Measurements from ENCODE around the gene KIF7.

- no peak for TF ChIP-seq POLR2A (IDR thresholded peaks at IDR 0.05; ENCODE audit: low read length)
- no peak for TF ChIP-seq GATA1 (IDR thresholded peaks at IDR 0.05; ENCODE audit: low read depth, low read length)
These were observed 24.0 kb downstream of the KIF7 start for GRCh38 chr15:89630974-89631901.

Data from erythroblast (primary cell).